NCI-H510A treated with DMSO at 0.1 percent for 48 hours (cell line): ENCODE results near the gene TEX2.
A peak's percentile ranks its signal among the peaks of the same experiment; 100 is the strongest.
"Not testable (repeated sequence)": the region's sequence is repeated elsewhere in the genome, so short reads cannot be mapped to it uniquely, and the experiment has no call there.

Source experiments
- DNase-seq: peaks from one replicate; lab custom pipeline; 2025; lab: John Stamatoyannopoulos, UW

TEX2 gene

GRCh38 chr17:64180089-64181073, 82.7 kb downstream of the TEX2 start:
- DNase-seq, result no peak

DNA sequence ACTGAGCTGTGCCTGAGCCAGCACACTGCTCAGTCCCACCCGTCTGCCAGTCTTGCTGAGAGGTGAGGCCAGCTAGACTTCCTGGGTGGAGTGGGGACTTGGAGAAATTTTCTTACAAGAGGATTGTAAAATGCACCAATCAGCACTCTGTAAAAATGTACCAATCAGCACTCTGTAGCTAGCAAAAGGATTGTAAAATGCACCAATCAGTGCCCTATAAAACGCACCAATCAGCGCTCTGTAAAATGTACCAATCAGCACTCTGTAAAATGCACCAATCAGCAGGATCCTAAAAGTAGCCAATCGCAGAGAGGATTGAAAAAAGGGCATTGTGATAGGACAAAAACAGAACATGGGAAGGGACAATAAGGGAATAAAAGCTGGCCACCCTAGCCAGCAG, 84.0 kb downstream of the TEX2 start:
- not testable (repeated sequence) for DNase-seq

GRCh38 chr17:64178011-64178825, 84.8 kb downstream of the TEX2 start:
- DNase-seq, result no peak

DNA sequence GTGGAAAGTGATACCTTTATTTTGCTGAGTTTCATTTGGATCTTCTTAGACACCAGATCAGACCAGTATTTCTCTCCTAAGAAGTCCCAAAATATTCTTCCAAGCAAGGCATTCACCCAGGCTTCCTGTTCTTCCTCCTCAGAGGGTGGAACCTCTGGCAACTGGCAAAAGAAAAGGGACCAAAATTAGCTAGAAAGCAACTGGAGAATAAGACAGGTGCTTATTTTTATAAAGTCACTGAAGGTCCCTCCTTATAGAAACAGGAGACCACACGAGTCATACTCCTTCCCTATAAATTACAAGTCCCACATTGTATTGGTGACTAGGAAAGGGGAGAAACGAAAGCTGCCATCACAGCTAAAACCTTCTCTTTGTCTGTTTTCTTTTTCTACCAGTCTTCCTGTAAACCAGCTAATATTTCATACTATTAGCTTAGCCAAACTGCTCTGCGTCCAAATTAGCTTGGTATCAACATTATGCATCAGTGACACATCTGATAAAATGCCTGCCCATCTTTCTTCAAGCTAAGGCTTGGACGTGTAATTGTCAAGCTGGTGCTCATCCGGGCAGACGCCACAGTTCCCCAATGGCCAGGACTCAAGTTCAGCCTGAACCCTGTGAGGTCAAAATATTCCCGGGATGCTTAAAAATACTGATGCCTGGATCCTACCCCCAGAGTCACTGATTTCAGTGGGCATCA, 85.6 kb downstream of the TEX2 start:
- no peak for DNase-seq

GRCh38 chr17:64176556-64176955, 86.5 kb downstream of the TEX2 start:
- no peak for DNase-seq

DNA sequence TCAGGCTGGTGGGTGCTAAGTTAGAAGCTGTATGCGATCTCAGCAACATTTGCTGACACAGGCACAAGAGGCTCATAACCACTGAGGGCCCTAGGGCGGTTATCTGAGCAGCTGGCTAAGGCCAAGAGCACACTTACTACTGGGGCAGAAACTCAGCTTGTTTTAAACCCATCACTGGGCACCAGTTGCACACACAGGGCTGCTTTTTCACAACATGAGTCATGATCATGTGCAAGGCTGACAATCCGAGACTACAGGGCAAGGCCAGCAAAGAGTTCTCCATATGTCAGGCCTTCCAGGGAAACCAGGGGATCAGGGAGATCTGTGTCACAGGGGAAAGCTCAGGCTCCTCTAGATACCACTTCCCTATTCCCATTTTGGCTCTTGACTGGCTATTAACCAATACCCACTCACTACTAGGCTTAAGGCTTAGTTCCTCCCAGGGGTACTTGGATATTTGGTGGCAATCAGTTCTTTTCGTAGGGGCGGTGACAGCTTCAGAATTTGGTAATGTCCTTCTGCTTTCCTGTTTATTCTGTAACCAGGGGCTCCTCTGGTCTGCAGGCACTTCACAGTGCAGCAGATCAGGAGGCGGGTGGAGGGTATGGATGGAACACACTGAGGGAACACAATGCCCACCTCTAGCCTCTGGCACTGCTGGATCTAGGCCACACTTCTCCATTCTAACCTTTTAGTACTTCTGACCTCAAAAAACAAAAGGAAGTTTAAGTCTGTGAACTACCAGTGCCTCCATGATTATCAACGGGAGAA, 88.2 kb downstream of the TEX2 start:
- DNase-seq, result no peak

GRCh38 chr17:64173646-64174045, 89.4 kb downstream of the TEX2 start:
- DNase-seq, result no peak

- no peak for DNase-seq
Measured at GRCh38 chr17:64172510-64172909, 90.5 kb downstream of the TEX2 start.

GRCh38 chr17:64171041-64171440, 92.0 kb downstream of the TEX2 start:
- DNase-seq, result no peak

DNA sequence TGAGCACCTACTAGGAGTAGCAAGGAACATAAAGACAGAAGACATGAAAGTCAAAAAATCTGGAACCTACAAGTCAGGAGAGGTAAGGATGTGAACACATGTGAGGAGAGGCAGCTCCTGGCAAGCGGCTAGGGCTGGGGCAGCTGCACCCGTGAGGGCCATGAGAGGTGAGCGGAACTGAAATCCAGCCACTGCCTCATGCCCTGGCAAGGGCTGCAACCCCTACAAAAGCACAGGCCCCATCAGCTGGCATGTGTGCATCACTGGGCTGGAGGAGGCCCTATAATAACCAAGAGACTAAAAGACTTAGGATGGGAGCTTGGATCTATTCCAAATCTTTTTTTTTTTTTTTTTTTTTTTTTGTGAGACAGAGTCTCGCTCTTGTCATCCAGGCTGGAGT, 92.8 kb downstream of the TEX2 start:
- no peak for DNase-seq

- not testable (repeated sequence) for DNase-seq
Measured at GRCh38 chr17:64167666-64168065, 95.4 kb downstream of the TEX2 start.

- no peak for DNase-seq
Measured at GRCh38 chr17:64166876-64167275, 96.2 kb downstream of the TEX2 start.

DNA sequence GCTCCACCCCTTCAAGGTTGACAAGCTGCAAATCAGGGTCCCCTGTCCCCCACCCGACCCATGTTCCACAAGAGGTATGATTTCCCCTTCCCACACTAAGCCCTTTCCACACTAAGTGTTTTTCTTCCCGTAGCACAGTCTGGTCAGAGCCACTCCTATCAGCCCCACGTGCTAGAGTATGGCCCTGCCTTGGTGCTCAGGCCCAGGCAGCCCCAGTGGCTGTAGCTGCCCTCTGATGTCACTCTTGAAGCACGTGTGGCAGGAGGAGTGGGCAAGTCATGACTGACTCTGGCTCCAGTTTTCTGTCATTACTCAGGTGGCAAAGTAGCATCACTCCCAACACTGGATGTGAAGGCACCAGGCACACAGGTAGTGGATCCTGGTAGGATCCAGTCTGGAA, 97.7 kb downstream of the TEX2 start:
- DNase-seq, result no peak

DNA sequence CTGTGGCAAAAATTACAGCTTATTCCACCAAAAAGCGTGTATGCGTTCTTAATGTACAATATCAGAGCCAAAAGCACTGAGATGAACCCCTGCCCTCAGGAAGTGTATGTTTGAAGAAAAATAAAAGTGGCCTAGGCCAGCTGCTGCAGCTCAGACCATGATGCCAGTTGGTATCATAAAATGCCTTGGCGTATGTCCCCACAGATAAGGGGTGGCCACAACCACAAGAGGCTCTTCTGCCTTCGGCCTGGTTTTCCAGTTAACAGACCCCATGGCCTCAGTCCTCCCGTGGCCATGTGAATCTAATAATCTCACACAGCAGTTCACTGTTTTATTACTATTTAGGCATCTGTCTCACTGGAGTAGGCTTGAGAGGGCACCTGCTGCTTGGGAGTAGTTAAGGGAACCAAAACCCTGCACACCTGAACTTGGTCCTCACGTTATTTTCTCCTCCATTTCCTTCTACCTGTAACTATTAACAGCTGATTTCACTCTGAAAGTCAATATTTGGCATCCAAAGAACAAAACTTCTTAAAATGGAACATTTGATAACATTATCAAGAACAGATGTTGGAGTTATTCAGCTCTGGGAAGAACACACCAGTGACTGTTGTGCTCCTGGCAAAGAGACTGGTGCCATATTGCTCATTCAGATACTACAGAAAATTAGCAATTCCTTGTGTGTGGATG, 98.3 kb downstream of the TEX2 start:
- no peak for DNase-seq

DNA sequence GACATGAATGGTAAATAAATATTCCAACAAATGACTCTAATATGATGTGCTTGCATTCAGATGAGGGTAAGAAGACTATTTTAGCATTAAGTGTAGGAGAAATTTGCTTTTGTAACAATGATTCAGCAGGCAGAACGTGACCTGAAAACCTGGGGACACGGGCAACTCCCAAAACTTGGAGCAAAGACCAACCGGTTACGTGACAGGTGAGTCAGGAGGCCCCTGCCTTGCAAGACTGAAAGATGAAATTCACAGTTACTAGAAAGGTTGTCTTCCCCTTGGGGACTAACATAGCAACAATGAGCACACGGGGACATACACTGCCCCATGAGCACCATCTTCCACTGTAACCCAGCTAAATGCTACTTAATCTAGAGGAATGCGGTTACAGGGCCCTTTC, 99.6 kb downstream of the TEX2 start:
- no peak for DNase-seq

- no peak for DNase-seq
Measured at GRCh38 chr17:64162554-64162953, 100.5 kb downstream of the TEX2 start.

DNA sequence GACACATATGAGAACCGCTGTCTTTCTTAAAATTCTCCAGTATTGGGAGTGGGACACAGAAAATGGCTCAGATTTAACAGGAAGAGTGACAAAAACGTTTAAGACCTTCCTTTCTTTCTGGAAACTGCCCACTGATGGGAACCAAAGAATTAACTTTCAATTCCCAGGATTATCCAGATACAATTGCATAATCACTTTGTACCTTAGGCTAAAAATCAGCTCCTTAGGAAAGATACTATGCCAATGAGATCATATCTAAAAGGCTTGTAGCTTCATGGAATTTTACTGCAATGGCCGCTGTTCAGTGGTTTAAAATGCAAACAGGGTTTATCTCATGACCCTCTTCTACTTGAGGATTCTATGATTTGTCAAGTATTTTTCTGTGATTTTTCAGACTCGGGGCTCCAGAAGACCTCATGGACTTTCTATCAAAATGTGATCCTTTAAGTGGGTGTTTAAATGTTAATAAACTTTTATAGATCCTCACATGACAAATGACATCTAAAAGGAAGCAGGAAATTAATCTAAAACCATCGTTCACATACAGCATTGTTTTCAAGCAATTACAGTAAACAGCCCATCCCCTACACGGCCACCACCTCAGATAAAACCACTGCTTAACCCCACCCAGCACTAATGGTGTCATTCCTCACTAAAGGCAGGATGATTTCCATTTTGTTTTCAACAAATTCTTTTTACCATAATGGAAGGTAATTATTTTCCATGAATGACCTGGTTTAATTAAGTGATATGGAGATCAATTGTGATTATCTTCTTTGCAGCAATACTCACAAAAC, 101.5 kb downstream of the TEX2 start:
- DNase-seq, result no peak

GRCh38 chr17:64160378-64160777, 102.7 kb downstream of the TEX2 start:
- no peak for DNase-seq

DNA sequence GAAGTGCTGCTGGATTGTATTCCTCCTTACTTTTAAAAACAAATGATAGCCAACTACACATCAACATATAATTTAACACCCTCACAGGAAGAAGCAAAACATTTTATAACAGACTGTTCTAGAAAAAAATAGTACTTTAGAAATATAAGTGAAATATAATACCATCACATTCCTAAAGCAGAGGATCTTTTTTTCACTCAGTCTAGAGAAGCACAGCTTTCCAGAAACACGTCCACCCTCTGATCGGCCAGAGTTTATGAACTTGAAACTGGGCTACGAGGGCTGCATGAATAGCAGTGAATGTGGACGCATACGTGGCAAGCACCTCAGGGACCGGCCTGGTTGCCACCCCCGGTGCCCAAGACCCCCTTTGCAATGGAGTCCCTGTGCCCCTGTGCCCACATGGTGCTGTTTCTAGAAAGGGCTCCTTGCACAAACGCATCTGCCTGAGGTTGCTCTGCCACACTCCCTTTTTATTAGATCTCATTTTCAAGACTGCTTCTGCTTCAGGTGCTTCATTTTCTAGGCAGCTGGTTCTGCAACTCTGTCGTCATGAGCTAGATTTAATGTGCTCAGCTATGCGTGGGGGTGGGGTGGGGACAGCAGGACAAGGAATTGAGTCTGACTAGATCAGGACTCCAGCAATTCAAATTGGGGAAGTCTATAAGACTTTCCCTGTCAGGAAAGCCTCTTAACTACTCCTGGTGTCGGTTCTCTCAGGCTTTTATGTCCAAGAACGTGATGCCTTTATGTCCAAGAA, 104.0 kb downstream of the TEX2 start:
- peak; percentile 7 for DNase-seq
